GM23338 (cell line): ENCODE measurements around the gene ZNF429. TPM values are rescaled to one million over a fixed set of nuclear protein-coding genes. Genes with fewer than 3 reads are reported as not detected.
"Not testable (repeated sequence)": the region's sequence is repeated elsewhere in the genome, so short reads cannot be mapped to it uniquely, and the experiment has no call there.

Source experiments
- ATAC-seq: fragments of 200-7000 bp; cut with Tn5 transposase; 3 replicates; pipeline ENCODE4 v1.9.1; 2020
- DNase-seq: peaks from one replicate; pipeline ENCODE4 v3.0.0-alpha.2; 2015; ENCODE audit warnings: low spot score
- H2AFZ ChIP-seq: fragments of 200-600 bp; sonication (generic); 2 replicates; pipeline ENCODE4 v1.8.0; 2016; ENCODE audit warnings: antibody characterized with exemption, mild to moderate bottlenecking, moderate library complexity
- H3F3A ChIP-seq: fragments of 200-600 bp; sonication (generic); replicated peaks from 2 replicates; pipeline ENCODE4 v1.8.0; 2017; ENCODE audit warnings: antibody characterized with exemption, mixed run types, low read depth
- H3K27ac ChIP-seq: fragments of 200-600 bp; sonication (generic); 2 replicates; pipeline ENCODE4 v1.6.1; 2016; ENCODE audit warnings: low read depth
- H3K27me3 ChIP-seq: fragments of 200-600 bp; sonication (generic); 2 replicates; pipeline ENCODE4 v1.8.0; 2016; ENCODE audit warnings: mild to moderate bottlenecking, mixed run types, moderate library complexity; ENCODE audit not compliant: insufficient read depth
- H3K36me3 ChIP-seq: fragments of 200-600 bp; sonication (generic); 2 replicates; pipeline ENCODE4 v1.8.0; 2016; ENCODE audit warnings: mild to moderate bottlenecking; ENCODE audit not compliant: insufficient read depth
- H3K4me1 ChIP-seq: fragments of 200-600 bp; sonication (generic); 2 replicates; pipeline ENCODE4 v1.8.0; 2016; ENCODE audit warnings: mild to moderate bottlenecking, moderate library complexity; ENCODE audit not compliant: insufficient read depth
- H3K4me2 ChIP-seq: fragments of 200-600 bp; sonication (generic); 2 replicates; pipeline ENCODE4 v1.7.1; 2017; ENCODE audit warnings: mixed run types
- H3K4me3 ChIP-seq: fragments of 200-600 bp; sonication (generic); 2 replicates; pipeline ENCODE4 v1.6.1; 2016; ENCODE audit warnings: mixed run types
- H3K79me2 ChIP-seq: fragments of 200-600 bp; sonication (generic); replicated peaks from 2 replicates; pipeline ENCODE4 v1.8.0; 2017; ENCODE audit warnings: mild to moderate bottlenecking; ENCODE audit not compliant: insufficient read depth
- H3K9me2 ChIP-seq: fragments of 200-600 bp; sonication (generic); 2 replicates; pipeline ENCODE4 v1.8.0; 2017; ENCODE audit not compliant: insufficient read depth
- H4K20me1 ChIP-seq: fragments of 200-600 bp; sonication (generic); replicated peaks from 2 replicates; pipeline ENCODE4 v1.8.0; 2017; ENCODE audit warnings: mild to moderate bottlenecking; ENCODE audit not compliant: insufficient read depth
- H3K27ac Mint-ChIP-seq: 2 replicates; pipeline ENCODE4 v1.8.0; 2020; ENCODE audit warnings: inconsistent platforms, mild to moderate bottlenecking, moderate library complexity, mixed read lengths
- H3K27me3 Mint-ChIP-seq: 3 replicates; pipeline ENCODE4 v1.8.0; 2022; ENCODE audit warnings: low read depth, mild to moderate bottlenecking, moderate library complexity, mixed read lengths, inconsistent platforms; ENCODE audit not compliant: insufficient read depth, poor library complexity
- H3K36me3 Mint-ChIP-seq: 3 replicates; pipeline ENCODE4 v1.8.0; 2021; ENCODE audit warnings: low read depth, mild to moderate bottlenecking, inconsistent platforms, moderate library complexity, mixed read lengths
- H3K4me1 Mint-ChIP-seq: 3 replicates; pipeline ENCODE4 v1.8.0; 2020; ENCODE audit warnings: mild to moderate bottlenecking, inconsistent platforms, mixed read lengths
- H3K4me3 Mint-ChIP-seq: 3 replicates; pipeline ENCODE4 v1.8.0; 2021; ENCODE audit warnings: moderate library complexity, mild to moderate bottlenecking, inconsistent platforms, mixed read lengths
- H3K9me3 Mint-ChIP-seq: 3 replicates; pipeline ENCODE4 v1.8.0; 2020; ENCODE audit warnings: moderate library complexity, mild to moderate bottlenecking, inconsistent platforms, mixed read lengths
- JUNB ChIP-seq: IDR thresholded peaks from one replicate; pipeline ENCODE4 v1.6.1; 2016; ENCODE audit warnings: antibody characterized with exemption; ENCODE audit not compliant: unreplicated experiment
- NANOG ChIP-seq: IDR thresholded peaks from 2 replicates; pipeline ENCODE4 v1.6.1; 2016; ENCODE audit warnings: antibody characterized with exemption, borderline replicate concordance
- ZNF114 ChIP-seq: fragments of 250-450 bp; sonication (Bioruptor Pico); IDR thresholded peaks from 2 replicates; pipeline ENCODE4 v1.5.0; 2020; ENCODE audit warnings: mild to moderate bottlenecking, moderate library complexity
- ZNF331 ChIP-seq: fragments of 250-450 bp; sonication (Bioruptor Pico); IDR thresholded peaks from 2 replicates; pipeline ENCODE4 v1.5.0; 2020; ENCODE audit warnings: low read depth, mild to moderate bottlenecking, moderate library complexity
- ZNF462 ChIP-seq: fragments of 250-450 bp; sonication (Bioruptor Pico); IDR thresholded peaks from 2 replicates; pipeline ENCODE4 v1.5.0; 2020; ENCODE audit warnings: mild to moderate bottlenecking, moderate library complexity
- polyA plus RNA-seq: library from polyadenylated mRNA; unstranded; fragments of >200 nt; fragmentation: Nextera tagmentation; extraction: Ambion mirVana; gene quantifications from 2 replicates; pipeline ENCODE4 v1.2.1, GENCODE V29; 2016
- total RNA-seq: library from RNA; depleted of rRNA; stranded (reverse); fragments of >200 nt; shearing (Covaris generic); gene quantifications from 2 replicates; pipeline ENCODE4 v1.2.3, GENCODE V29; 2014
- TF ChIP-seq, protein P1 (sequence below), 2 experiments: fragments of 200-600 bp in 1 of 2; sonication (generic) in 1 of 2; conservative IDR thresholded peaks; 2 replicates each; pipeline versions ENCODE4 v1.5.1 to v1.6.1; 2016 to 2017; ENCODE audit warnings: antibody characterized with exemption in 2 of 2, low read depth in 2 of 2, mild to moderate bottlenecking in 2 of 2, moderate library complexity in 1 of 2
- TF ChIP-seq, protein P2 (sequence below): IDR thresholded peaks from one replicate; pipeline ENCODE4 v1.6.1; 2018; ENCODE audit warnings: antibody characterized with exemption; ENCODE audit not compliant: unreplicated experiment

ZNF429 gene
- total and polyA plus RNA-seq, 2 experiments from 2014 or later = 13.4 to 18.9 TPM

DNA sequence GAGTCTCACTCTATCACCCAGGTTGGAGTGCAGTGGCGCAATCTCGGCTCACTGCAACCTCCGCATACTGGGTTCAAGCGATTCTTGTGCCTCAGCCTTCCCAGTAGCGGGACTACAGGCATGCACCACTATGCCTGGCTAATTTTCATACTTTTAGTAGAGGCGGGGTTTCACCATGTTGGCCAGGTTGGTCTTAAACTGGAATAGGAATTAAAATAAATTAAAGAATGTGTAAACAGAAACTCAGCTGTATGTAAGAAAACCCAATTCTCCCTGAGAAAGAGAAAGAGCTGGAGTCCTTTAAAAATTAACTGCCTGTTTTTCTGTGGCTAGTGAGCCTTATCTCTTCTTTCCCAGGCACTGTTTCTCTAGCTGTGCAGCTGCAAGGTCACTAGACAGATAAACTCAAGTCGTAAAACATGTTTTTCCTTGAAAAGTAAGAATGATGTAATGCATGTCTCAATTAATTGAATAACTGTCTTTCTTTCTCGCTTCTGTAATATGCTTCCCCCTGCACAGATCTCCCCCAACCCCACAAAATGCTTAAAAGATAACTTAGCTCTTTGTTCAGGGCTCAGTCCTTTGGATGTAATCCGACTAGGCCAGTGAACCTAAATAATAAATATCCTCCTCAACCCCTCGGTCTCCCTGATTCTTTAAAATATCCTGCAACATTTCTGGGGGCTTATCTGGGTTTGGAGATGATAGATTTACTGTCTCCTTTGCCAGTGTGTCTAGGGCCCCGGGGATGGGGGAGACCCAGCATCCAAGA, 97.4 kb downstream of the ZNF429 start:
- Histone ChIP-seq H2AFZ (peak overlapping the region; percentile 53; the same call in 1 of the 2 replicates), H3K4me2 (peak overlapping the region; percentile 66), H3K4me1 (peaks cover 49% of the 10 kb centered on the region), H3K27me3 (peaks cover 22% of the 10 kb centered on the region)
- H3K36me3 ChIP-seq, H3K36me3 Mint-ChIP-seq, H3K79me2 ChIP-seq, H3K27ac Mint-ChIP-seq, H3K27ac ChIP-seq, H3K9me3 Mint-ChIP-seq, ATAC-seq, H3K9me2 ChIP-seq, H3K4me3 ChIP-seq, H3F3A ChIP-seq, DNase-seq, H4K20me1 ChIP-seq: not testable (repeated sequence)
- Mint-ChIP-seq H3K27me3 (peaks cover 14% of the 10 kb centered on the region), H3K4me1 (peaks cover 53% of the 10 kb centered on the region), H3K4me3 (0 out of 3 replicates have a peak overlapping the region, but pooled peaks have one; percentile 2)

DNA sequence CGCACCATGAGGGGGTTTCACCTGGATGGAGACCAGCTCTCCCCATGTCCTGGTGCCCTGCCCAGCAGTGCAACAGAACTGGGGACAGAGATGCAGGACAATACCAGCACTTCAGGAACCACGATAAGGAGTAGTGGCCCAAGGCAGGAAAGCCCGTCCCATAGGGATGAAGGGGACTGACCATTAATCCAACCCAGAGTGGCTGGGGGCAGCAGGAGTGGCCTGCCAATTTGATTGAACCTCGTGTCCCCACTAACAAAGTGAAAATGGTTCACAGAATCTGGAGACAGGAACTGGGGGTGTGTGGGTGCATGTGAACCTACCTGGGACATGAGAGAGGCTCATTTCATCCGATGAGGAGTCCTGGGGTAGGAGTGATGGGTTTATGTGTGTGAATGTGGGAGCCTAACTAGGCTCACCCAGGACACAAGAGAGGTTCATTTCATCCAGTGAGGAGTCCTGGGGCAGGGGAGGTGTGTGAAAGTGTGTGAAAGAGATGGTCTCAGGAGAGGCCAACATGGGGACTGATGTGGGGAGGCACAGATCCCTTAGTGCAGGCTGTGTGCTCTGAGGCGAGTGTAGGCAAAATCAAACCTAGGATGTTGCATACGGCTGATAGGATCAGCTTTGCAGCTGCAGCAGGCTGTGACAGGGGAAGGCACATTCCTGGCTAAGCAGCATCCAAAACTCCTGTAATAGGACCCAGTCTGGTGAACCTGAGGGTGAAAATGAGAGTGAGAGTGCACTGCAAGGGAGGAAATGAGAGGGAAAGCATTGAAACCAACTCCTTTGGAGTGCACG, 98.2 kb downstream of the ZNF429 start:
- H3K4me1 ChIP-seq = peaks cover 49% of the 10 kb centered on the region
- peak overlapping the region; percentile 53; the same call in 1 of the 2 replicates for H2AFZ ChIP-seq
- Mint-ChIP-seq H3K27ac (peak overlapping the region; percentile 61), H3K4me1 (peaks cover 61% of the 10 kb centered on the region), H3K9me3 (peaks cover 8% of the 10 kb centered on the region), H3K4me3 (peak overlapping the region; percentile 63), H3K36me3 (peaks cover 3% of the 10 kb centered on the region), H3K27me3 (peaks cover 14% of the 10 kb centered on the region)
- H3K27me3 ChIP-seq = peaks cover 22% of the 10 kb centered on the region
- no peaks in the 10 kb centered on the region; the same call in 1 of the 2 replicates for H3F3A ChIP-seq
- peak overlapping the region; percentile 73 for H3K27ac ChIP-seq
- peak overlapping the region; percentile 66 for H3K4me2 ChIP-seq
- H3K79me2 ChIP-seq = no peaks in the 10 kb centered on the region
- peak; percentile 71 for ATAC-seq
- H4K20me1 ChIP-seq = no peaks in the 10 kb centered on the region
- peak; percentile 61 for DNase-seq
- peak overlapping the region; percentile 43 for H3K4me3 ChIP-seq
- no peaks in the 10 kb centered on the region; the same call in 1 of the 2 replicates for H3K9me2 ChIP-seq
- no peaks in the 10 kb centered on the region for H3K36me3 ChIP-seq
- TF ChIP-seq, protein P1, sequence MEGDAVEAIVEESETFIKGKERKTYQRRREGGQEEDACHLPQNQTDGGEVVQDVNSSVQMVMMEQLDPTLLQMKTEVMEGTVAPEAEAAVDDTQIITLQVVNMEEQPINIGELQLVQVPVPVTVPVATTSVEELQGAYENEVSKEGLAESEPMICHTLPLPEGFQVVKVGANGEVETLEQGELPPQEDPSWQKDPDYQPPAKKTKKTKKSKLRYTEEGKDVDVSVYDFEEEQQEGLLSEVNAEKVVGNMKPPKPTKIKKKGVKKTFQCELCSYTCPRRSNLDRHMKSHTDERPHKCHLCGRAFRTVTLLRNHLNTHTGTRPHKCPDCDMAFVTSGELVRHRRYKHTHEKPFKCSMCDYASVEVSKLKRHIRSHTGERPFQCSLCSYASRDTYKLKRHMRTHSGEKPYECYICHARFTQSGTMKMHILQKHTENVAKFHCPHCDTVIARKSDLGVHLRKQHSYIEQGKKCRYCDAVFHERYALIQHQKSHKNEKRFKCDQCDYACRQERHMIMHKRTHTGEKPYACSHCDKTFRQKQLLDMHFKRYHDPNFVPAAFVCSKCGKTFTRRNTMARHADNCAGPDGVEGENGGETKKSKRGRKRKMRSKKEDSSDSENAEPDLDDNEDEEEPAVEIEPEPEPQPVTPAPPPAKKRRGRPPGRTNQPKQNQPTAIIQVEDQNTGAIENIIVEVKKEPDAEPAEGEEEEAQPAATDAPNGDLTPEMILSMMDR (conservative IDR thresholded peaks at IDR 0.05; ENCODE audit: low read depth in 2 of 2) = no peak
- TF ChIP-seq ZNF331 = no peak
- TF ChIP-seq NANOG = no peak
- no peak for TF ChIP-seq ZNF462
- TF ChIP-seq ZNF114 (CRISPR knock-in tag) = no peak
- no peak for TF ChIP-seq JUNB
- TF ChIP-seq, protein P2, sequence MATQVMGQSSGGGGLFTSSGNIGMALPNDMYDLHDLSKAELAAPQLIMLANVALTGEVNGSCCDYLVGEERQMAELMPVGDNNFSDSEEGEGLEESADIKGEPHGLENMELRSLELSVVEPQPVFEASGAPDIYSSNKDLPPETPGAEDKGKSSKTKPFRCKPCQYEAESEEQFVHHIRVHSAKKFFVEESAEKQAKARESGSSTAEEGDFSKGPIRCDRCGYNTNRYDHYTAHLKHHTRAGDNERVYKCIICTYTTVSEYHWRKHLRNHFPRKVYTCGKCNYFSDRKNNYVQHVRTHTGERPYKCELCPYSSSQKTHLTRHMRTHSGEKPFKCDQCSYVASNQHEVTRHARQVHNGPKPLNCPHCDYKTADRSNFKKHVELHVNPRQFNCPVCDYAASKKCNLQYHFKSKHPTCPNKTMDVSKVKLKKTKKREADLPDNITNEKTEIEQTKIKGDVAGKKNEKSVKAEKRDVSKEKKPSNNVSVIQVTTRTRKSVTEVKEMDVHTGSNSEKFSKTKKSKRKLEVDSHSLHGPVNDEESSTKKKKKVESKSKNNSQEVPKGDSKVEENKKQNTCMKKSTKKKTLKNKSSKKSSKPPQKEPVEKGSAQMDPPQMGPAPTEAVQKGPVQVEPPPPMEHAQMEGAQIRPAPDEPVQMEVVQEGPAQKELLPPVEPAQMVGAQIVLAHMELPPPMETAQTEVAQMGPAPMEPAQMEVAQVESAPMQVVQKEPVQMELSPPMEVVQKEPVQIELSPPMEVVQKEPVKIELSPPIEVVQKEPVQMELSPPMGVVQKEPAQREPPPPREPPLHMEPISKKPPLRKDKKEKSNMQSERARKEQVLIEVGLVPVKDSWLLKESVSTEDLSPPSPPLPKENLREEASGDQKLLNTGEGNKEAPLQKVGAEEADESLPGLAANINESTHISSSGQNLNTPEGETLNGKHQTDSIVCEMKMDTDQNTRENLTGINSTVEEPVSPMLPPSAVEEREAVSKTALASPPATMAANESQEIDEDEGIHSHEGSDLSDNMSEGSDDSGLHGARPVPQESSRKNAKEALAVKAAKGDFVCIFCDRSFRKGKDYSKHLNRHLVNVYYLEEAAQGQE = no peak
